Astrocyte (in vitro differentiated cells and primary cell): ENCODE measurements around the gene GALNT1. TPM values are rescaled to one million over a fixed set of nuclear protein-coding genes. Genes with fewer than 3 reads are reported as not detected.

Source experiments
- DNase-seq: peaks from one replicate; pipeline ENCODE4 v3.0.0-alpha.2; 2010; ENCODE audit warnings: low read depth
- FAIRE-seq: peaks from 2 replicates; lab custom pipeline; 2011; peaks lifted over from hg19 to GRCh38; lab: Jason Lieb, UNC
- H2AFZ ChIP-seq: 2 replicates; pipeline ENCODE4 v1.6.0; 2012; ENCODE audit warnings: low read depth, low read length, inconsistent platforms
- H3K27ac ChIP-seq: 2 replicates; pipeline ENCODE4 v1.5.1; 2011; ENCODE audit warnings: low read depth, low read length, inconsistent platforms
- H3K27me3 ChIP-seq: 2 replicates; pipeline ENCODE4 v1.6.0; 2011; ENCODE audit warnings: low read length, inconsistent platforms; ENCODE audit not compliant: insufficient read depth
- H3K36me3 ChIP-seq: 2 replicates; pipeline ENCODE4 v1.5.1; 2011; ENCODE audit warnings: low read length, inconsistent platforms; ENCODE audit not compliant: insufficient read depth
- H3K4me1 ChIP-seq: 2 replicates; pipeline ENCODE4 v1.5.1; 2011; ENCODE audit warnings: low read length, inconsistent platforms; ENCODE audit not compliant: insufficient read depth
- H3K4me2 ChIP-seq: 2 replicates; pipeline ENCODE4 v1.6.0; 2012; ENCODE audit warnings: low read length, inconsistent platforms
- H3K4me3 ChIP-seq: 2 replicates; pipeline ENCODE4 v1.5.1; 2011; ENCODE audit warnings: low read depth, mild to moderate bottlenecking, low read length, inconsistent platforms; ENCODE audit not compliant: insufficient read depth
- H3K79me2 ChIP-seq: 2 replicates; pipeline ENCODE4 v1.6.0; 2012; ENCODE audit warnings: mild to moderate bottlenecking, low read length, inconsistent platforms; ENCODE audit not compliant: insufficient read depth
- H3K9ac ChIP-seq: 2 replicates; pipeline ENCODE4 v1.6.0; 2012; ENCODE audit warnings: mild to moderate bottlenecking, low read length, inconsistent platforms
- H3K9me3 ChIP-seq: 2 replicates; pipeline ENCODE4 v1.5.1; 2012; ENCODE audit warnings: low read depth, mild to moderate bottlenecking, low read length, inconsistent platforms; ENCODE audit not compliant: insufficient read depth
- H4K20me1 ChIP-seq: 2 replicates; pipeline ENCODE4 v1.6.0; 2012; ENCODE audit warnings: low read length, inconsistent platforms; ENCODE audit not compliant: insufficient read depth
- H3K27ac Mint-ChIP-seq: one replicate; pipeline ENCODE4 v1.8.0; 2021; ENCODE audit warnings: mild to moderate bottlenecking, mixed read lengths; ENCODE audit not compliant: unreplicated experiment
- H3K27me3 Mint-ChIP-seq: one replicate; pipeline ENCODE4 v1.8.0; 2021; ENCODE audit warnings: low read depth, mixed read lengths; ENCODE audit not compliant: unreplicated experiment
- H3K36me3 Mint-ChIP-seq: one replicate; pipeline ENCODE4 v1.8.0; 2021; ENCODE audit warnings: low read depth, mixed read lengths; ENCODE audit not compliant: unreplicated experiment
- H3K4me1 Mint-ChIP-seq: one replicate; pipeline ENCODE4 v1.8.0; 2021; ENCODE audit warnings: low read depth, mixed read lengths; ENCODE audit not compliant: unreplicated experiment
- H3K4me3 Mint-ChIP-seq: one replicate; pipeline ENCODE4 v1.8.0; 2021; ENCODE audit warnings: mild to moderate bottlenecking, moderate library complexity, mixed read lengths; ENCODE audit not compliant: unreplicated experiment
- H3K9me3 Mint-ChIP-seq: one replicate; pipeline ENCODE4 v1.8.0; 2021; ENCODE audit warnings: mild to moderate bottlenecking, mixed read lengths; ENCODE audit not compliant: unreplicated experiment
- CTCF ChIP-seq: IDR thresholded peaks from 2 replicates; pipeline ENCODE4 v1.5.1; 2011; ENCODE audit warnings: low read depth, mild to moderate bottlenecking, inconsistent platforms, low read length, moderate library complexity; ENCODE audit not compliant: insufficient read depth
- EZH2 ChIP-seq: IDR thresholded peaks from 2 replicates; pipeline ENCODE4 v1.6.1; 2012; ENCODE audit warnings: mild to moderate bottlenecking, low read length, inconsistent platforms; ENCODE audit not compliant: insufficient read depth
- total RNA-seq: library from RNA; stranded (reverse); gene quantifications from 2 replicates; pipeline ENCODE4 v1.2.1, GENCODE V29; 2021

Gene GALNT1
- total RNA-seq, 1 donor from 2014 or later, result 127 TPM

- peaks cover 5% of the 10 kb centered on the region for H3K4me1 ChIP-seq
- Mint-ChIP-seq H3K27me3 (no peaks in the 10 kb centered on the region), H3K9me3 (peaks cover 12% of the 10 kb centered on the region), H3K36me3 (peaks cover 10% of the 10 kb centered on the region), H3K27ac (no peak overlapping the region), H3K4me3 (no peak overlapping the region), H3K4me1 (peaks cover 7% of the 10 kb centered on the region)
- no peak overlapping the region for H3K9ac ChIP-seq
- no peaks in the 10 kb centered on the region for H3K79me2 ChIP-seq
- no peak overlapping the region for H3K4me3 ChIP-seq
- H3K27ac ChIP-seq, result no peak overlapping the region
- H4K20me1 ChIP-seq, result no peaks in the 10 kb centered on the region
- peaks cover 8% of the 10 kb centered on the region for H3K36me3 ChIP-seq
- no peak overlapping the region for H3K4me2 ChIP-seq
- TF ChIP-seq CTCF (no peak), EZH2 (no peak)
- no peaks in the 10 kb centered on the region for H3K27me3 ChIP-seq
- no peak for FAIRE-seq
- no peak overlapping the region for H2AFZ ChIP-seq
- DNase-seq, result no peak
- H3K9me3 ChIP-seq, result no peaks in the 10 kb centered on the region
Observed at GRCh38 chr18:35714539-35714938, 133.0 kb downstream of the GALNT1 start.

DNA sequence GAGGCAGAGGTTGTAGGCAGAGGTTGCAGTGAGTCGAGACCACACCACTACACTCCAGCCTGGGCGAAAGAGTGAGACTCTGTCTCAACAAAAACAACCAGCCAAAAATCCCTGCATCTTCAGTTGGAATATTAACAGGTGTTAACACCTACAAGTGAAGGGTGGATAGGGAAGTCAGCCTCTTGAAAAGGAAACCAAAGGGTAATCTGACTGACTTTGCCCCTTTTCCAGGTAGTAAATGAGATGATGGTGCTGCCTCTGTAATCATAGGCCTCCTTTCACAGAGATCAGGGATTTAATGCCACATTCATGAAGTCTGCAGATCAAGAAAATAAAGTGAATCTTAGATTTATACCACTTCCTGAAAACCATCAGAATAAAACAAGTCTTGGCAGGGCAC is 133.6 kb downstream of the GALNT1 start:
- H3K27me3 Mint-ChIP-seq, result no peaks in the 10 kb centered on the region
- H3K27me3 ChIP-seq, result no peaks in the 10 kb centered on the region
- FAIRE-seq (no peak), DNase-seq (no peak)
- H2AFZ ChIP-seq, result no peak overlapping the region
- peaks cover 3% of the 10 kb centered on the region for H3K36me3 ChIP-seq
- no peaks in the 10 kb centered on the region for H3K9me3 ChIP-seq
- H3K27ac Mint-ChIP-seq, result no peak overlapping the region
- H3K4me2 ChIP-seq, result no peak overlapping the region
- H3K36me3 Mint-ChIP-seq, result peaks cover 11% of the 10 kb centered on the region
- H3K4me1 Mint-ChIP-seq, result peaks cover 7% of the 10 kb centered on the region
- H3K9ac ChIP-seq, result no peak overlapping the region
- TF ChIP-seq EZH2 (no peak), CTCF (no peak)
- H3K27ac ChIP-seq, result no peak overlapping the region
- peaks cover 5% of the 10 kb centered on the region for H3K4me1 ChIP-seq
- H3K4me3 ChIP-seq, result no peak overlapping the region
- no peaks in the 10 kb centered on the region for H3K79me2 ChIP-seq
- no peak overlapping the region for H3K4me3 Mint-ChIP-seq
- peaks cover 16% of the 10 kb centered on the region for H3K9me3 Mint-ChIP-seq
- H4K20me1 ChIP-seq, result no peaks in the 10 kb centered on the region

- FAIRE-seq, result no peak
Observed at GRCh38 chr18:35716169-35716831, 134.8 kb downstream of the GALNT1 start.

More at GRCh38 chr18:35716169-35716831, 134.8 kb downstream of the GALNT1 start:
- no peak overlapping the region for H3K4me3 ChIP-seq
- TF ChIP-seq EZH2, result no peak
- no peak for TF ChIP-seq CTCF
- no peaks in the 10 kb centered on the region for H3K27me3 Mint-ChIP-seq
- H3K36me3 ChIP-seq, result no peaks in the 10 kb centered on the region
- no peak for DNase-seq
- H3K27me3 ChIP-seq, result no peaks in the 10 kb centered on the region
- H3K4me1 Mint-ChIP-seq, result peaks cover 7% of the 10 kb centered on the region
- H3K27ac Mint-ChIP-seq, result no peak overlapping the region
- H3K9me3 Mint-ChIP-seq, result peaks cover 16% of the 10 kb centered on the region
- H3K9me3 ChIP-seq, result peaks cover 5% of the 10 kb centered on the region
- H3K36me3 Mint-ChIP-seq, result peaks cover 11% of the 10 kb centered on the region
- peaks cover 5% of the 10 kb centered on the region for H3K4me1 ChIP-seq
- no peak overlapping the region for H3K4me2 ChIP-seq
- no peak overlapping the region for H3K9ac ChIP-seq
- no peaks in the 10 kb centered on the region for H3K79me2 ChIP-seq
- no peak overlapping the region for H3K27ac ChIP-seq
- H4K20me1 ChIP-seq, result no peaks in the 10 kb centered on the region
- no peak overlapping the region for H3K4me3 Mint-ChIP-seq
- H2AFZ ChIP-seq, result no peak overlapping the region
